HG03457 (cell line): ENCODE data around the gene CLCN1.
"Not testable (repeated sequence)": the region's sequence is repeated elsewhere in the genome, so short reads cannot be mapped to it uniquely, and the experiment has no call there.

Source experiments
- ATAC-seq: cut with Tn5 transposase; IDR thresholded peaks from one replicate; pipeline ENCODE4 v1.9.1; 2021; ENCODE audit warnings: moderate number of reproducible peaks; ENCODE audit not compliant: unreplicated experiment

The CLCN1 gene

DNA sequence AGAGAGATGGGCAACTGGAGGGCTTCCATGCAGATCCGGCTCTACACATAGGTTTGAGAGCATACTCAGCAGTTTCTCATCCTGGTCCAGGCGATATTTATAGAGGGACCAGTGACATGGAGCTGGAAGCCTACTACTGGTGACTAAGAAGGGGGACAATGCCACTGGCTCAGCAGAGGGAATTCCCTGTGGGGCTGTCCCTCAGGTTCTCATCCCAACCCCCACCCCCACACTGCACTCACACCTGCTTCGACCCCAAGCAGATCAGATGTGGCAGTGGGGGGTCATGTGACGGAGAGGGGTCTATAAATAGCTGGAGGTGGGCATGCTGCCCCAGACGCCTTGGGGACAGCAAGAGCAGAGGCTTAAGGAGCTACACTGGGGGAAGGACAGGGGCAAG, at the start of gene CLCN1:
Gene CLCN1, plus strand, starts transcription at position 336 of the 400 bp plus-strand sequence. CDS start 102 bp downstream, outside the sequence.
- ATAC-seq: no peak

GRCh38 chr7:143269251-143269650, 46.7 kb upstream of the CLCN1 start:
- ATAC-seq: no peak

DNA sequence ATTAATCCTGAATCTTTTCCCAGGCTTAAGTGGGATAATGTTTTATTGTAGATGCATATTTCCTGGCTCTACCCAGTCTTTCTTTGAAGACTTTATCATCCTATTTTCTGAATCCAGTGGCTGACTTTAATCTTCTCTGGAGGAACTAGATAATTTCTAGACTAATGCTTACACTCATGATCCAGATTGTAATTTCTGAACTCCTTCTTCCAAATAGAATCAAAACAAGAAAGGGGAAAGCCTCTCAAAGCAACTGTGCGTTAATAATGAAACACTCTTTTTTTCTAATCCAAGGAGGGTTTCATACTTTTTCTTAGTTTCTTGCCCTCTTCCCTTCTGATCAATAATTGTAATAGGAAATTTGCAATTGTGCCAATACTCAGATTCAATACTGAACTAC, 44.7 kb upstream of the CLCN1 start:
- ATAC-seq: no peak

GRCh38 chr7:143272871-143273270, 43.0 kb upstream of the CLCN1 start:
- ATAC-seq: no peak

- ATAC-seq: no peak
These were observed 36.5 kb upstream of the CLCN1 start for GRCh38 chr7:143279186-143280098.

DNA sequence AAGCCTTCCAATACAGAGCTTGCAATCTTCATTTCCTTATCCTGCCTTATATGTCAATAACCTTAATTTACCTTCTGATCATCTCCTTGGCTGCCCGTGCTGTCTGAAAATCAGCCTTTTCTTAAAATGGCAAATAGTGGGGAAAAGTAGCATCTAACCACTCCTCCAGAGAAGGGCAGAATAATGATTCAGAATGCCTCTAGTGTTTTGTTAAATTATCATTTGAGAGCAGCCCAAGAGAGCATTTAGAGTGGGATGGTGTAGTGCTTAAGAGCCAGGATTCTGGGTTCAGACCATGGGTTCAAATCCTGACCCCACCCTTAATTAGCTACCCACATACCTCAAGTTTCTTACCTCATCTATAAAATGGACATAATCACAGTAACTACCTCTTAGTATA, 35.8 kb upstream of the CLCN1 start:
- ATAC-seq: no peak

DNA sequence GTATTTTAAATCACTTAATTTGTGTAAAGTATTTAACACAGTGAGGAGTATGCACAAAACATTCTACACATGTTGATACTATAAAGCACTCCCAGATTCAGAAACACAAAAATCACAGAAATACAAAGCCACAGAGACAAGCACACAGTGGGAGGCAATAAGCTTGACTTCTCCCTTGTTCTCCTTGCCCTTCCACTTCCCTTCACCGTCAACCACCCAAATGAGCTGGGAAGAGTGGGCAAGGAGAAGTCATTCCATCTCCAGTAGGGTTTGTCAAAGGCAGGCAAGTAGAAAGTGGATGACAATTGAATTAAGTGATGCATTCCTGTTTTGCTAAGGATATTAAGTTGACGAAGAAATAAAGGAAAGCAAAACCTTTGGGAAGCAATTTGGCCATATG, 35.3 kb upstream of the CLCN1 start:
- ATAC-seq: no peak

- no peak for ATAC-seq
These were observed 34.4 kb upstream of the CLCN1 start for GRCh38 chr7:143281529-143281928.

DNA sequence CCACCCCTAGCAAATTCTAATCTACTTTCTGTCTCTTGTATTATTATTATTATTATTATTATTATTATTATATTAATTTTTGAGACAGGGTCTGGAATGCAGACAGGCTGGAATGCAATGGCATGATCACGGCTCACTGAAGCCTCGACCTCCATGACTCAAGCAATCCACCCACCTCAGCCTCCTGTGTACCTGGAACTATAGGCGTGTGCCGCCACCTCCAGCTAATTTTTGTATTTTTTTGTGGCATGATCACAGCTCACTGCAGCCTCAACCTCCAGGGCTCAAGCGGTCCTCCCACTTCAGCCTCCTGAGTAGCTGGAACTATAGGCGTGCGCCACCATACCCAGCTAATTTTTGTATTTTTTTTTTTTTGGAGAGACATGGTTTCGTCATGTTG, 33.8 kb upstream of the CLCN1 start:
- no peak for ATAC-seq

DNA sequence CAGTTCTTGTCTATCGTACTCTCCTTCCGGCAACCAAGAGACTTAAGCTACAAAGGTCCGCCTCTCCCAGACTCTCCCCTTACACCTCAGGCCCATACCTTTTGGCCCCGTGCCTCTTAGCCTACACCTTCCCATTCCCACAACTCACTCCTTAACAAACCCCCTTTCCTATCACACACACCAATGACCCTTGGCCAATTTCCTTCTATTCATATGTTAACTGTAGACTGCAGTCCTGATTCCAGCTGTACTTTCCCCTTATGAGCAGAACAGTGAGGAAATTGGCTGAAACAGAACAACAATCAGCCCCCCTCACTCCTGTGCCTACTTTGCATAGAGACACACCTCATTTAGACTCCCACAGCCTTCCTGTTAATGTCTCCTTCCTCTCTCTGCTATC, 32.5 kb upstream of the CLCN1 start:
- no peak for ATAC-seq

GRCh38 chr7:143284591-143285469, 31.1 kb upstream of the CLCN1 start, which contains the start of gene TMEM139:
TMEM139 (plus strand) TSS chr7:143284958; CDS start chr7:143285958, 1,000 bp downstream.
- ATAC-seq: no peak

GRCh38 chr7:143285470-143285778, 30.5 kb upstream of the CLCN1 start:
- no peak for ATAC-seq

DNA sequence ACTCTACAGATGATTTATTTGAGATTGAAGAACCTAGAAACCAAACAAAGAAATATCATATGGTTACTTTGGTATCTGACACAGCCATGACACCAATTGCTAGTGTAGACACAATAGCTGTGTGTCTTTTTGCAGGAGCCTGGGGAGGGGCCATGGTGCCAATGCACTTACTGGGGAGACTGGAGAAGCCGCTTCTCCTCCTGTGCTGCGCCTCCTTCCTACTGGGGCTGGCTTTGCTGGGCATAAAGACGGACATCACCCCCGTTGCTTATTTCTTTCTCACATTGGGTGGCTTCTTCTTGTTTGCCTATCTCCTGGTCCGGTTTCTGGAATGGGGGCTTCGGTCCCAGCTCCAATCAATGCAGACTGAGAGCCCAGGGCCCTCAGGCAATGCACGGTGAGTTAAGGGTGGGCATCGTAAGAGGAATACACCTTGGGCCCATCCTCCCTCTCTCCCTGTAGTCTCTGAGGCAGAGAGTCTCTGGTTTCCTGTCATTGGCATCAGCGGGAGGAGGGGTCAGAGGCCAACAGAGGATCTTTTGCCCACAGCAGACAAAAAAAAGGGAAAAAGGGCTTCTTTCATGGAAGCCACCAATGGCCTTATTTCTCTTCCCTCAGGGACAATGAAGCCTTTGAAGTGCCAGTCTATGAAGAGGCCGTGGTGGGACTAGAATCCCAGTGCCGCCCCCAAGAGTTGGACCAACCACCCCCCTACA, 29.9 kb upstream of the CLCN1 start:
- ATAC-seq: no peak

- ATAC-seq: no peak
These were observed 29.4 kb upstream of the CLCN1 start for GRCh38 chr7:143286522-143286890.

DNA sequence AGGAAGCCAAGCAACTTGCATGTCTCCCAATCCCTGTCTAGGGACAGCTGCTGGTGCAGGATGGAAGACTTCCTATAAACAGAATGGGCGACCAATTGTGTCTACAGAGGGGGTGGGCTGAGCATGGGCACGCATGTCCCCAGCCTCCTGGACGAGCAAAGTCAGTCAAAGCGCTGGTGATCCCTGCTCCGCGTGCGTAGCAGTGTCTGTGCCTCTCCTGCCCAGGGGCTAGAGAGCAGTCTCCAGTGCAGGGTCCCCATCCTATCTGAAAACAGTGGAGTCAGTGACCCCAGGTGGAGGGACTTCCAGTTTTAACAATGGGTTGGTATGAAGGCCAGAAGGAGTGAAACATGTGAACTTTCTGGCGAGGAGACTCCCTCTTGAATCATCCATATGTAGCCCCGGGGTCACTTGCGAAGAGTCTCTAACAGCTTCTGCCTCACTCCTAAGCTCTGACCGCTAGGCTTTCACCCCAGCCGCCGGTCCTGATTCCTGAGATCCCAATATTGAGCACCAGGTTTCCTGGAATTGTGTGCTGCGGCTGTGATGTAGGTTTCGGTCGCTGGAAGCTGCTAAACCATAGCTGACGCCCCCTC, 28.5 kb upstream of the CLCN1 start:
- ATAC-seq: no peak

DNA sequence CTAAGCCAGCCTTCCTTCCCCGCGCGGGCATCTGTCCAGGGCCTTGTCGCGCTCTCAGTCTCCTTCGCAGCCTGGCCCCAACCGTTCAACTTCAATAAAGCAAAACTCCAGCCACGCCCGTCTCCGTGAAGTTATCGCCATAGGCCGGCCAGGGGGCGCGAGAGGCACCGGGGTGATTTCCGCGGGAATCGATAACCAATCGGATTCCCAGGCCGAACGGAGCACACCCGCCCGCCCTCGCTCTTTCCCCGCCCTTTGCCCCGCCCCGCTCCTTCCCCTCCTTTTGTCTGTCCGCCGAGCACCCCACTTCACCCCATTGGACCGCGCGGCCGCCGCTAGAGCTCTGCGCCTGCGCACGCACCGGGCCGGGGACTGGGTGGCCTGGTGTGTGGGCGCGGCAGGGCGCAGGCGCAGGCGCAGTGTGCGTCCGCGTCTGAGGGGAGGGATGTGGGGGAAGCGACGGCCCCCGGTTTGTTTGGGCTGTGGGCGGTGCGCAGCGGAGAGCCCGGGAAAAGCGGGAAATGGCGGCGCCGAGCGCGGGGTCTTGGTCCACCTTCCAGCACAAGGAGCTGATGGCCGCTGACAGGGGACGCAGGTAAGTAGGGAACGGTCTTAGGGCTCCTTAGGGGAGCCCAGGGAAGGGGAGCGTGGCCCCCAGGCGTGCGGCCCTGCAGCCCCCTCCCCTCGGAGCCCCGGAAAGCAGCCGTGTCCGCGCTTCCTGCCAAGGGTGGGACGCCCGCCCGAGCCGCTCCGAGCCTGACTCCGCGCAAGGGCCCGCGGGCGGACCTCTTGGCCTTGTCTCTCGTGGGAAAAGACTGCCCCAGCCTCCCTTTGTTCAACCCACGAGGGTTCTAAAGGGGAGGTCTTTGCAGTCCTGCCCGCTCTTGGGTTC, 27.7 kb upstream of the CLCN1 start, which contains the start of gene CASP2:
Gene CASP2, plus strand, starts transcription at position 417 of the 892 bp plus-strand sequence. Its CDS starts 105 bp downstream, at position 522.
- peak; percentile 78 for ATAC-seq

GRCh38 chr7:143288836-143289235, 27.1 kb upstream of the CLCN1 start:
- ATAC-seq: no peak

GRCh38 chr7:143289421-143289820, 26.5 kb upstream of the CLCN1 start:
- ATAC-seq: no peak

- not testable (repeated sequence) for ATAC-seq
These were observed 26.0 kb upstream of the CLCN1 start for GRCh38 chr7:143289888-143290287.

- no peak for ATAC-seq
These were observed 25.6 kb upstream of the CLCN1 start for GRCh38 chr7:143290293-143290692.
